Nasal cavity respiratory epithelium epithelial cell of viscerocranial mucosa (primary cell): Measurements from ENCODE around the gene SHOC1. TPM values are rescaled to one million over a fixed set of nuclear protein-coding genes. Genes with fewer than 3 reads are reported as not detected.

Source experiments
- total RNA-seq: library from RNA; depleted of rRNA; stranded (reverse); fragments of >200 nt; gene quantifications from 2 replicates; pipeline ENCODE4 v1.2.3, GENCODE V29; 2014

SHOC1 gene
- under 0.01 and 0.07 TPM in 2 replicates for total RNA-seq

GRCh38 chr9:111794835-111795556, at the start of gene SHOC1:
TSS of gene SHOC1 (minus strand) at chr9:111794937. CDS start at chr9:111791418, 3,519 bp downstream.

Other genes with a start within 250 kb of the SHOC1 start
- gene PTGR1, start 195.3 kb downstream of the SHOC1 start, total RNA-seq = 49.9 and 57.2 TPM in 2 replicates
- 7.2 and 9.5 TPM in 2 replicates for gene DNAJC25, start 163.6 kb downstream of the SHOC1 start, total RNA-seq
- gene GNG10, start 133.3 kb downstream of the SHOC1 start, total RNA-seq = 30.0 and 33.5 TPM in 2 replicates
- 64.9 and 100 TPM in 2 replicates for gene UGCG, start 101.9 kb upstream of the SHOC1 start, total RNA-seq